Right cardiac atrium (tissue), 5 donors: Measurements from ENCODE around the gene EML1. TPM values are rescaled to one million over a fixed set of nuclear protein-coding genes. Genes with fewer than 3 reads are reported as not detected.

ENCODE experiments used
- ATAC-seq, 2 donors: fragments of 200-7000 bp; cut with Tn5 transposase; one replicate each; pipeline versions ENCODE4 v1.8.0 to v1.9.1; 2020; ENCODE audit warnings: moderate library complexity in 2 of 2, mild to moderate bottlenecking in 1 of 2
- DNase-seq, 3 donors: peaks; one replicate each; pipeline ENCODE4 v3.0.0-alpha.2; 2020
- H3K27ac ChIP-seq: one replicate; pipeline ENCODE4 v1.5.1; 2013; ENCODE audit warnings: mild to moderate bottlenecking, low read length, control low read depth, moderate library complexity
- H3K27me3 ChIP-seq: one replicate; pipeline ENCODE4 v1.6.1; 2013; ENCODE audit not compliant: control insufficient read depth, insufficient read depth
- H3K4me1 ChIP-seq: one replicate; pipeline ENCODE4 v1.6.1; 2013; ENCODE audit warnings: low read length; ENCODE audit not compliant: control insufficient read depth, insufficient read depth
- H3K4me3 ChIP-seq: one replicate; pipeline ENCODE4 v1.5.1; 2013; ENCODE audit warnings: low read length, control low read depth
- H3K9me3 ChIP-seq: one replicate; pipeline ENCODE4 v1.6.1; 2013; ENCODE audit warnings: low read length; ENCODE audit not compliant: control insufficient read depth
- WGBS: extraction: QIAGEN DNeasy Blood & Tissue Kit; methylation state at CpG from one replicate; pipeline ENCODE4 v1.1.7; 2013; 5-methylcytosine and 5-hydroxymethylcytosine counted together
- intact Hi-C, 4 donors: fragments of 100-400 bp; cut with DNase I; formaldehyde crosslinking; loops; one replicate each; pipeline versions ENCODE4 v1.11.0 to v1.14.0; 2022 to 2023
- polyA plus RNA-seq: library from polyadenylated mRNA; stranded (reverse); fragments of 200-250 nt; gene quantifications from one replicate; pipeline ENCODE4 v1.2.3, GENCODE V29; 2013
- total RNA-seq, 4 donors: library from RNA; stranded (reverse); fragmentation: NEBNext Ultra II Directional; extraction: Animal tissue kit (Norgen Biotek cat#: 25700); gene quantifications; one replicate each; pipeline ENCODE4 v1.2.1, GENCODE V29; 2021
- donor health status: healthy with polysubstance abuse.
- donor health status: DM: no; HTN: yes; CAD: no.
- donor health status: DM: no; HTN: no; CAD: no.
- donor health status: DM: no; HTN: yes; CAD: no; lungs with severe emphysema.
- donor health status: DM: yes; HTN: yes; CAD: no.

Gene EML1
- total and polyA plus RNA-seq, 5 donors, result 11.2 to 39.1 (median 34.0) TPM

DNA sequence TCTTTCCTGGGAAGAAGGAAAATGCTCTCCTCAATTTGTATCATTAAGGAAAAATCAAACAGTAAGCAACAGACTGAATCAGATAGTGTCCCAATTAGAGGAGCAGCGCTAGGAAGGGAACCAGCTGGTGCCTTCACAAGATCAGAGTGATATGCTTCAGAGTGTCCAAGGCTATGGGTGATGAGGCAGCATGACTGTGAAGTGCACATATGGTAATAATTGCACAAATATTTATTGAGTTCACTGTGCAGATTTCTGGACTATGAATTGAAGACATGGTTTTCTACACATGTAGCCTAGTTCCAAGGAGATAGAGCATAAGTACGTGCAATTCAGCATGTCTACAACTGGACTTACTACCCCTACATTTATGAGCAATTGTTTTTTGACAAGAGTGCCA is 193.2 kb downstream of the EML1 start:
- Histone ChIP-seq H3K4me3 (no peak overlapping the region), H3K27ac (no peak overlapping the region), H3K27me3 (no peaks in the 10 kb centered on the region), H3K9me3 (no peaks in the 10 kb centered on the region), H3K4me1 (no peaks in the 10 kb centered on the region)
- DNase-seq (no peak), ATAC-seq (no peak)
- 95% methylated on average over 2 of the region's 2 CpGs for WGBS
- intact Hi-C loops, result loop anchor here in 1 of 4 donors (10.0 kb wide), 1 partner anchor 208 kb away; no protein-coding TSS in a partner anchor

DNA sequence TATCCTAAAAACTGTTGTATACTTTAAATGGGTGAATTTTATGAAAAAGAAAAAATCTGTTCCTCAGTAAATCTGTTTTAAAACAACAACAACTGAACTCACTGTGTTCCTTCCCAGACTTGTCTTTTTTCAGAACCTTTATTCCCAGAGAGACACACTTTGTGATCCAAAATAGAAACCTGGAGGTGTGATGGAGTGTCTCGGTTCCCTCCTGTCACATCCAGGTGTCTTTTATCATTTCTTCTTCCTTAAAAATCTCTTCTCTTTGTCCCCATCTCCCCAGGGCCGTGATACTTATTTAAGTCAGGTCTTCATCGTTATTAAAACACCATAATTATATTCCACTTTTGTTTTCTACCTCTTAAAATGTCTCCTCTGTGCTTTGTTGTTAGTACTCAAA is 195.8 kb downstream of the EML1 start:
- Histone ChIP-seq H3K4me3 (no peak overlapping the region), H3K27ac (no peak overlapping the region), H3K27me3 (no peaks in the 10 kb centered on the region), H3K4me1 (no peaks in the 10 kb centered on the region), H3K9me3 (no peaks in the 10 kb centered on the region)
- no peak for DNase-seq
- no peak for ATAC-seq
- WGBS, result 73% methylated on average over 3 of the region's 3 CpGs
- intact Hi-C loops, result loop anchor here in 1 of 4 donors (10.0 kb wide), 1 partner anchor 206 kb away; no protein-coding TSS in a partner anchor

DNA sequence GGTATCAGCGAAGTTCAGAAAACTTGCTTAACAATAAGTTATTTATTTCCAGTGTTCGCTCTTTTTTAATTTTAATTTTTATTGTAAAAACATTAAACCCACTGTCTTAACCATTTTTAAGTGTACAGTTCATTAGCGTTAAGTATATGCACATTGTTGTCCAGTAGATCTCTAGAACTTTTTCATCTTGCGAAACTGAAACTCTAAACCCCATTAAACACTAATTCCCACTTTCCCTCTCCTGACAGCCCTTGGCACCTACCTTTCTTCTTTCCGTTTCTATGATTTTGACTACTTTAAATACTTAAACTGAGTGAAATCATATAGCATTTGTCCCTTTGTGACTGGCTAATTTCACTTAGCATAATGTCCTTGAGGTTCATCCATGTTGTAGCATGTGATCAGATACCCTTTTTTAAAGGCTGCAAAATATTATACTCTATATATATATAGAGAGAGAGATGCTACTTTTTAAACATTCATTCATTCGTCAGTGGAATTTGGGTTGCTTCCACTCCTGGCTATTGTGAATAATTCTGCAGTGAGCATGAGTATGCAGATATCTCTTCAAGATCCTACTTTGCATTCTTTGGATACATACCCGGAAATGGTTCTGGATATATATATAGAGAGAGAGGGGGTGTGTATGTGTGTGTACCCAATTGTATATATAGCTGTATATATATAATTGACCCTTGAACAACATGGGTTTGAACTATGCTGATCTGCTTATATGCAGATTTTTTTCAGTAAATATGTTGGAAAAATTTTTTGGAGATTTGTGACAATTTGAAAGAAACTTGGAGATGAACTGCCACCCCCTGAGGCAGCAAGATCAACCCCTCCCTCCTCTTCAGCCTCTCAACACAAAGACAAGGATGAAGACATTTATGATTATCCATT is 197.3 kb downstream of the EML1 start:
- DNase-seq, result no peak
- 79% methylated on average over 7 of the region's 7 CpGs for WGBS
- intact Hi-C loops, result no loop called here
- ATAC-seq, result no peak
- H3K27ac ChIP-seq, result no peak overlapping the region
- no peaks in the 10 kb centered on the region for H3K4me1 ChIP-seq
- no peaks in the 10 kb centered on the region for H3K9me3 ChIP-seq
- no peaks in the 10 kb centered on the region for H3K27me3 ChIP-seq
- H3K4me3 ChIP-seq, result no peak overlapping the region

DNA sequence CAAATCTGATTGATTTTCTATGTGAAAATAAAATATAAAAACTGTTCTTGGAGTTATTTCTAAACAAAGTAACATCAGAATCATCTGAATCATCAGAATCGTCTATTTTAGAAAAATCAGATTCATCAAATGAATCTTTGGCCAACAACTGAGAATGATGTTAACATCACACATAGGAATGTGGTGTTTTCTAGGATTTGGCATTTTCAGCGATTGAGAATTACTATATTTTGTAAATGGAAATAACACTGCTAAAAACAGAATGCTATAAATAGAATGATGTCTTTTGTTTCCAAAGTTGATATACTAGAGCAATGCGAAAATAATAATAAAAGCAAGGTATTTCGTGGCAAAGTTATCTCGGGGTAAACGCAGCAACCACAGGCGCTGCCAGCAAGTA is 198.1 kb downstream of the EML1 start:
- no peak for ATAC-seq

More for the DNA sequence above, 198.1 kb downstream of the EML1 start:
- H3K27ac ChIP-seq, result no peak overlapping the region
- no peak overlapping the region for H3K4me3 ChIP-seq
- DNase-seq, result no peak
- H3K27me3 ChIP-seq, result no peaks in the 10 kb centered on the region
- intact Hi-C loops, result no loop called here
- 64% methylated on average over 7 of the region's 7 CpGs for WGBS
- H3K9me3 ChIP-seq, result no peaks in the 10 kb centered on the region
- H3K4me1 ChIP-seq, result no peaks in the 10 kb centered on the region

Other genes with a start within 250 kb of the EML1 start
- 10 to 100 TPM; 21.0 to 23.3 (median 22.0) TPM for gene CCDC85C, start 189.2 kb upstream of the EML1 start, total RNA-seq
- gene CCDC85C, start 189.2 kb upstream of the EML1 start, polyA plus RNA-seq, result 31.5 TPM
- gene HHIPL1, start 148.3 kb upstream of the EML1 start, total RNA-seq, result 1 to 10 TPM; 1.9 to 3.4 (median 2.5) TPM
- 0.75 TPM for gene HHIPL1, start 148.3 kb upstream of the EML1 start, polyA plus RNA-seq
- gene CYP46A1, start 109.1 kb upstream of the EML1 start, total RNA-seq, result 1 to 10 TPM; 5.7 to 9.2 (median 7.9) TPM
- 5.8 TPM for gene CYP46A1, start 109.1 kb upstream of the EML1 start, polyA plus RNA-seq